Heart left ventricle (tissue), 16 donors: ENCODE measurements around the gene MRPS10. TPM values are rescaled to one million over a fixed set of nuclear protein-coding genes. Genes with fewer than 3 reads are reported as not detected.

Experiments
- ATAC-seq, 4 donors: fragments of 200-7000 bp; cut with Tn5 transposase; one replicate each; pipeline ENCODE4 v1.9.1; 2020 to 2022; ENCODE audit warnings: moderate library complexity in 4 of 4, mild to moderate bottlenecking in 3 of 4, moderate number of reproducible peaks in 1 of 4
- DNase-seq, 5 donors: peaks; one replicate each; pipeline ENCODE4 v3.0.0-alpha.2; 2020
- H3K27ac ChIP-seq, 12 donors: fragments of 200-600 bp; sonication (generic) in 4 of 12; one replicate each; pipeline versions ENCODE4 v1.5.0 to v1.8.0; 2016 to 2022; ENCODE audit warnings: mild to moderate bottlenecking in 2 of 12
- H3K27me3 ChIP-seq, 9 donors: fragments of 200-600 bp; sonication (generic) in 2 of 9; one replicate each; pipeline versions ENCODE4 v1.5.1 to v1.8.0; 2016 to 2022; ENCODE audit warnings: mild to moderate bottlenecking in 3 of 9
- H3K36me3 ChIP-seq, 9 donors: fragments of 200-600 bp; sonication (generic) in 2 of 9; one replicate each; pipeline versions ENCODE4 v1.5.0 to v1.8.0; 2018 to 2022; ENCODE audit warnings: mild to moderate bottlenecking in 2 of 9
- H3K4me1 ChIP-seq, 12 donors: fragments of 200-600 bp; sonication (generic) in 4 of 12; one replicate each; pipeline versions ENCODE4 v1.5.0 to v1.8.0; 2016 to 2022; ENCODE audit warnings: mild to moderate bottlenecking in 3 of 12
- H3K4me3 ChIP-seq, 12 donors: fragments of 200-600 bp; sonication (generic) in 4 of 12; one replicate each; pipeline versions ENCODE4 v1.5.0 to v1.8.0; 2017 to 2022; ENCODE audit warnings: mild to moderate bottlenecking in 9 of 12, moderate library complexity in 4 of 12
- H3K9me3 ChIP-seq, 12 donors: fragments of 200-600 bp; sonication (generic) in 4 of 12; one replicate each; pipeline versions ENCODE4 v1.5.0 to v1.8.0; 2016 to 2022; ENCODE audit warnings: mild to moderate bottlenecking in 1 of 12
- POLR2A ChIP-seq, 2 donors: fragments of 450-650 bp; IDR thresholded peaks; one replicate each; pipeline ENCODE4 v1.6.1; 2017; ENCODE audit warnings: antibody characterized with exemption in 2 of 2, mild to moderate bottlenecking in 2 of 2, moderate library complexity in 2 of 2
- WGBS, 4 donors: extraction: QIAGEN DNeasy Blood & Tissue Kit in 2 of 4; methylation state at CpG; one replicate each; pipeline versions ENCODE4 v1.1.5 to v1.1.7; 2013 to 2018; 5-methylcytosine and 5-hydroxymethylcytosine counted together
- intact Hi-C, 10 donors: fragments of 100-400 bp; cut with DNase I; formaldehyde crosslinking; loops; one replicate each; pipeline versions ENCODE4 v1.11.1 to v1.14.2; 2022
- polyA plus RNA-seq, 2 donors: library from polyadenylated mRNA; stranded (reverse); fragments of 200-250 nt; gene quantifications; one replicate each; pipeline ENCODE4 v1.2.3, GENCODE V29; 2013
- total RNA-seq, 9 donors: library from RNA; depleted of rRNA in 2 of 9; stranded (reverse); fragments of >200 nt in 2 of 9; fragmentation: NEBNext Ultra II Directional in 3 of 9; extraction: Animal tissue kit (Norgen Biotek cat#: 25700) in 3 of 9; gene quantifications; one replicate each; pipeline versions ENCODE4 v1.1.0 to v1.2.4, GENCODE V29; 2016 to 2023
- TF ChIP-seq, protein P1 (sequence below), 12 donors: fragments of 200-600 bp; sonication (generic) in 4 of 12; IDR thresholded peaks; one replicate each; pipeline versions ENCODE4 v1.5.0 to v1.8.0; 2018 to 2022; ENCODE audit warnings: antibody characterized with exemption in 12 of 12, mild to moderate bottlenecking in 5 of 12
- donor health status: ischemic (EF 13 %, LVEDD 7.1; RV severe dilation, severe dysfunction).
- donor health status: healthy with polysubstance abuse.
- donor health status: DM: no; HTN: yes; CAD: no.
- donor health status: DM: no; HTN: no; CAD: no.
- donor health status: ischemic (EF 25% LVEDD 6.9; RV normal size, moderate dysfunction).
- donor health status: ischemic (EF 25% LVEDD 5.7; RV mildly dilated, moderate dysfunction).
- donor health status: healthy.
- donor health status: DM: yes; HTN: yes; CAD: no.
- donor health status: ischemic (EF 35%, LVEDD 5.7; RV mildly dilated, moderate dysfunction).
- donor health status: nonischemic (EF 11% LVEDD 7.7; RV severe dilation, severe dysfunction).
- donor health status: DM: yes; HTN: yes; CAD: no.
- donor health status: PGD.
- donor health status: ischemic (EF 29% LVEDD 5.4; RV normal size, mild dysfunction).
- donor health status: nonischemic (EF 23%, LVEDD 6.1; RV moderate dilation, normal function).

Gene MRPS10
- total and polyA plus RNA-seq, 11 donors: 36.9 to 73.5 (median 53.4) TPM

DNA sequence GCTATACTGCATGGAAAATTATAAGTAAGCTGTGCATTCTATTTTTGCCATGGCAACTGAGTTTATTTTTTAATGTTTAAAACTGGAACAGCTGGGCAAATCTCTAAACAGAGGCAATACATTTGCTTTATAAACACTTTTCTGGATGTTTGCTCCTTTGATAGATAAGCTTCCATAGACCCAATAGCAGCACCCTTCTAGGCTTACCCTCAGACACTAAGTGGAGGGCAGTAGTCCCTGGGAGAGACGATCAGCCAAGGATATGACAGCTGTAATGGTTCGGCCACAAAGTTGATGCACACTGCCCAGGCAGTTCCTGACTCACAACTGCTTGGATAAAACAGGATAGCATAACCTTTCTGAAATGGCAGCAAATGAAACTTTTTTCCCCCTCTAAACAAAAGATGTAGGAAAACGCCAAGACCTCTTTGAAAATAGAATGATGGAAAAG lies 8.5 kb upstream of the MRPS10 start:
- TF ChIP-seq POLR2A (IDR thresholded peaks at IDR 0.05): no peak
- TF ChIP-seq, protein P1, sequence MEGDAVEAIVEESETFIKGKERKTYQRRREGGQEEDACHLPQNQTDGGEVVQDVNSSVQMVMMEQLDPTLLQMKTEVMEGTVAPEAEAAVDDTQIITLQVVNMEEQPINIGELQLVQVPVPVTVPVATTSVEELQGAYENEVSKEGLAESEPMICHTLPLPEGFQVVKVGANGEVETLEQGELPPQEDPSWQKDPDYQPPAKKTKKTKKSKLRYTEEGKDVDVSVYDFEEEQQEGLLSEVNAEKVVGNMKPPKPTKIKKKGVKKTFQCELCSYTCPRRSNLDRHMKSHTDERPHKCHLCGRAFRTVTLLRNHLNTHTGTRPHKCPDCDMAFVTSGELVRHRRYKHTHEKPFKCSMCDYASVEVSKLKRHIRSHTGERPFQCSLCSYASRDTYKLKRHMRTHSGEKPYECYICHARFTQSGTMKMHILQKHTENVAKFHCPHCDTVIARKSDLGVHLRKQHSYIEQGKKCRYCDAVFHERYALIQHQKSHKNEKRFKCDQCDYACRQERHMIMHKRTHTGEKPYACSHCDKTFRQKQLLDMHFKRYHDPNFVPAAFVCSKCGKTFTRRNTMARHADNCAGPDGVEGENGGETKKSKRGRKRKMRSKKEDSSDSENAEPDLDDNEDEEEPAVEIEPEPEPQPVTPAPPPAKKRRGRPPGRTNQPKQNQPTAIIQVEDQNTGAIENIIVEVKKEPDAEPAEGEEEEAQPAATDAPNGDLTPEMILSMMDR (IDR thresholded peaks at IDR 0.05): no peak
- WGBS, 4 donors: 39 to 45% (median 40%) methylated on average over 3 of the region's 3 CpGs
- peak in 1 of 4 donors; percentile 29 for ATAC-seq
- no peak overlapping the region for H3K27ac ChIP-seq
- peaks cover 0 to 11% (median 0%) of the 10 kb centered on the region in 12 donors for H3K4me1 ChIP-seq
- DNase-seq: no peak
- no peaks in the 10 kb centered on the region for H3K27me3 ChIP-seq
- no peak overlapping the region for H3K4me3 ChIP-seq
- peaks cover 0 to 32% (median 5%) of the 10 kb centered on the region in 9 donors for H3K36me3 ChIP-seq
- no peaks in the 10 kb centered on the region for H3K9me3 ChIP-seq
- intact Hi-C loops: no loop called here

DNA sequence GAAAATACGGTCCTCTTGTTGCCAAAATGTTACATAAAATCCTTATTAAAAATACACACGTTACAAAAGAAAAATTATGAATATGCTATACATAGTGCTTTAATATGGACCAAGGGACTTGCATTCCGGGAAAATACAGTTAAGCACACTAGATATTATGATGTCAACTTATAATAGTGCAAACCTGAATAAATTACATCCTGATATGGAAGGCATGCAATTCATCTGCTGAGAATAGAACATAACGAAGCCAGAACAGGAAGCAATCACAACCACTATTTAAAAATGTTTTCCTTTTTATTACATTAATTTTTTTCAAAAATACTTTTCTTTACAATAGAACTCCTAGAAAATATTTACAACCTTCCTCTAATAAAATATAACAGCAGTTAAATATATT lies 7.8 kb upstream of the MRPS10 start:
- no peaks in the 10 kb centered on the region for H3K9me3 ChIP-seq

DNA sequence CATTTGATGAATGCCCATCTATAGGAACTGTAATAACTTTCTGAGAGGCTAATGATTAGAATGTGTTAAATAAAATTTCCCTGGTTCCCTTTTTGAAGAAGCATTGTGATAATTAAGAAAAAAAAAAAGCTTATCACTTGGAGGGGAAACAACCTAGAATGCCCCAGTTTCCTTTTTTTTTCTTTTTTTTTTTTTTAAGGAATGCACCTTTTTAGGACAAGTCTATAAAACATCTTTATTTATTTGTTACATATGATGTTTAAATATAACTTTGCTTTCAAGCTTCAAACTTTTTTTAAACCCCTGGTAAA lies 7.3 kb upstream of the MRPS10 start:
- no peak overlapping the region for H3K4me3 ChIP-seq
- DNase-seq (no peak), ATAC-seq (no peak)
- no peaks in the 10 kb centered on the region for H3K27me3 ChIP-seq
- no peak overlapping the region for H3K27ac ChIP-seq
- no peak for TF ChIP-seq POLR2A (IDR thresholded peaks at IDR 0.05)
- TF ChIP-seq, protein P1 (IDR thresholded peaks at IDR 0.05): no peak
- intact Hi-C loops: no loop called here
- H3K9me3 ChIP-seq: no peaks in the 10 kb centered on the region
- peaks cover 0 to 27% (median 5%) of the 10 kb centered on the region in 9 donors for H3K36me3 ChIP-seq
- H3K4me1 ChIP-seq: peaks cover 0 to 11% (median 0%) of the 10 kb centered on the region in 12 donors

More for the DNA sequence above, 7.8 kb upstream of the MRPS10 start:
- Histone ChIP-seq H3K27me3 (no peaks in the 10 kb centered on the region), H3K4me1 (peaks cover 0 to 11% (median 0%) of the 10 kb centered on the region in 12 donors), H3K36me3 (peaks cover 0 to 27% (median 5%) of the 10 kb centered on the region in 9 donors), H3K4me3 (no peak overlapping the region), H3K27ac (no peak overlapping the region)
- 42 to 51% (median 43%) methylated on average over 4 of the region's 4 CpGs for WGBS, 4 donors
- ATAC-seq (no peak), DNase-seq (no peak)
- intact Hi-C loops: no loop called here
- TF ChIP-seq POLR2A (IDR thresholded peaks at IDR 0.05): no peak

GRCh38 chr6:42224222-42225028 lies 6.8 kb upstream of the MRPS10 start:
- DNase-seq: no peak
- TF ChIP-seq POLR2A (IDR thresholded peaks at IDR 0.05): no peak
- TF ChIP-seq, protein P1 (IDR thresholded peaks at IDR 0.05): no peak
- no peak overlapping the region for H3K4me3 ChIP-seq
- WGBS, 4 donors: 74 to 93% (median 91%) methylated on average over 12 of the region's 12 CpGs
- intact Hi-C loops: loop anchor here in 2 of 10 donors (5.0 kb wide), 2 partner anchors 147 to 323 kb away; no protein-coding TSS in a partner anchor
- no peaks in the 10 kb centered on the region for H3K27me3 ChIP-seq
- ATAC-seq: no peak
- H3K9me3 ChIP-seq: no peaks in the 10 kb centered on the region
- H3K36me3 ChIP-seq: peaks cover 0 to 27% (median 5%) of the 10 kb centered on the region in 9 donors
- peaks cover 0 to 11% (median 0%) of the 10 kb centered on the region in 12 donors for H3K4me1 ChIP-seq
- no peak overlapping the region for H3K27ac ChIP-seq
